WERI-Rb-1 (cell line): ENCODE results near the gene AGPAT3.

Source experiments
- DNase-seq: peaks from one replicate; pipeline ENCODE4 v3.0.0-alpha.2; 2020
- H3K27ac ChIP-seq: fragments of 250-450 bp; sonication (Bioruptor Pico); 2 replicates; pipeline ENCODE4 v1.5.1; 2020; ENCODE audit warnings: mild to moderate bottlenecking, moderate library complexity
- H3K27me3 ChIP-seq: fragments of 250-450 bp; sonication (Bioruptor Pico); 2 replicates; pipeline ENCODE4 v1.5.1; 2021; ENCODE audit warnings: mild to moderate bottlenecking, low read depth, moderate library complexity; ENCODE audit not compliant: insufficient read depth, severe bottlenecking
- H3K36me3 ChIP-seq: fragments of 250-450 bp; sonication (Bioruptor Pico); 2 replicates; pipeline ENCODE4 v1.5.1; 2020; ENCODE audit warnings: mild to moderate bottlenecking, moderate library complexity
- H3K4me3 ChIP-seq: 2 replicates; pipeline ENCODE4 v1.5.1; 2011; ENCODE audit warnings: low read depth, mild to moderate bottlenecking, control low read depth, low read length
- H3K9me3 ChIP-seq: fragments of 250-450 bp; sonication (Bioruptor Pico); 2 replicates; pipeline ENCODE4 v1.5.1; 2021; ENCODE audit warnings: mild to moderate bottlenecking, moderate library complexity; ENCODE audit not compliant: severe bottlenecking
- CTCF ChIP-seq: IDR thresholded peaks from 2 replicates; pipeline ENCODE4 v1.5.1; 2011; ENCODE audit warnings: low read depth, mild to moderate bottlenecking, control low read depth, inconsistent platforms, low read length

Gene AGPAT3

GRCh38 chr21:43951911-43952703, 87.1 kb downstream of the AGPAT3 start:
- TF ChIP-seq CTCF = no peak
- no peak overlapping the region for H3K27ac ChIP-seq
- no peaks in the 10 kb centered on the region for H3K27me3 ChIP-seq
- peaks cover 25% of the 10 kb centered on the region for H3K36me3 ChIP-seq
- DNase-seq = no peak
- H3K9me3 ChIP-seq = peaks cover 11% of the 10 kb centered on the region
- H3K4me3 ChIP-seq = no peak overlapping the region

- Histone ChIP-seq H3K36me3 (peaks cover 21% of the 10 kb centered on the region), H3K27ac (no peak overlapping the region), H3K27me3 (no peaks in the 10 kb centered on the region), H3K9me3 (peaks cover 11% of the 10 kb centered on the region), H3K4me3 (no peak overlapping the region)
- no peak for TF ChIP-seq CTCF
- no peak for DNase-seq
Measured at GRCh38 chr21:43953021-43953420, 88.0 kb downstream of the AGPAT3 start.

- no peak for DNase-seq
- no peak overlapping the region for H3K4me3 ChIP-seq
- no peaks in the 10 kb centered on the region for H3K27me3 ChIP-seq
- no peak for TF ChIP-seq CTCF
- H3K9me3 ChIP-seq = peaks cover 4% of the 10 kb centered on the region
- H3K27ac ChIP-seq = no peak overlapping the region
- H3K36me3 ChIP-seq = peaks cover 13% of the 10 kb centered on the region
Measured at GRCh38 chr21:43954042-43954441, 89.0 kb downstream of the AGPAT3 start.

- H3K9me3 ChIP-seq = no peaks in the 10 kb centered on the region
- TF ChIP-seq CTCF = no peak
- H3K4me3 ChIP-seq = no peak overlapping the region
- no peak for DNase-seq
- H3K27me3 ChIP-seq = no peaks in the 10 kb centered on the region
- no peak overlapping the region for H3K27ac ChIP-seq
- H3K36me3 ChIP-seq = peaks cover 20% of the 10 kb centered on the region
Measured at GRCh38 chr21:43954896-43955295, 89.9 kb downstream of the AGPAT3 start.

GRCh38 chr21:43956019-43956669, 91.1 kb downstream of the AGPAT3 start:
- no peak for TF ChIP-seq CTCF
- H3K27ac ChIP-seq = no peak overlapping the region
- no peak overlapping the region for H3K4me3 ChIP-seq
- H3K27me3 ChIP-seq = no peaks in the 10 kb centered on the region
- no peaks in the 10 kb centered on the region for H3K9me3 ChIP-seq
- peaks cover 27% of the 10 kb centered on the region for H3K36me3 ChIP-seq
- no peak for DNase-seq
